ENCODE results near the gene USP21.

The USP21 gene

GRCh38 chr1:161165742-161166668 is 6.7 kb downstream of the USP21 start, which contains the start of gene PPOX:
PPOX (plus strand) TSS chr1:161166426; CDS start chr1:161166848, 422 bp downstream.
- no peaks in the 10 kb centered on the region for H3K9me3 ChIP-seq (ENCODE audit: control insufficient read depth in 2 of 2, low read length in 2 of 2)
- H3K36me3 ChIP-seq (ENCODE audit: control insufficient read depth in 2 of 2, insufficient read depth in 2 of 2, low read length in 2 of 2), result peaks cover 16 to 19% of the 10 kb centered on the region in 2 donors
- peaks cover 18 to 22% of the 10 kb centered on the region in 2 donors for H3K4me1 ChIP-seq (ENCODE audit: control insufficient read depth in 2 of 2, insufficient read depth in 2 of 2, low read length in 2 of 2)
- H3K27ac ChIP-seq (ENCODE audit: low read depth in 2 of 2, low read length in 2 of 2), result peak within 1 kb of the TSS; percentile 89 to 93
- H3K9ac ChIP-seq (ENCODE audit: low read depth in 1 of 2, low read length in 2 of 2), result peak within 1 kb of the TSS; percentile 78 to 83
- H3K4me3 ChIP-seq (ENCODE audit: low read length in 2 of 2), result peak within 1 kb of the TSS; percentile 95 to 96
- H3K27me3 ChIP-seq (ENCODE audit: control insufficient read depth in 2 of 2, insufficient read depth in 2 of 2, low read length in 2 of 2), result no peaks in the 10 kb centered on the region

GRCh38 chr1:161166669-161167548 is 7.6 kb downstream of the USP21 start:
- H3K9ac ChIP-seq (ENCODE audit: low read depth in 1 of 2, low read length in 2 of 2), result peak overlapping the region; percentile 77 to 78
- no peaks in the 10 kb centered on the region for H3K9me3 ChIP-seq (ENCODE audit: control insufficient read depth in 2 of 2, low read length in 2 of 2)
- peak overlapping the region; percentile 51 to 93 for H3K27ac ChIP-seq (ENCODE audit: low read depth in 2 of 2, low read length in 2 of 2)
- H3K4me3 ChIP-seq (ENCODE audit: low read length in 2 of 2), result peak overlapping the region; percentile 95 to 96
- H3K27me3 ChIP-seq (ENCODE audit: control insufficient read depth in 2 of 2, insufficient read depth in 2 of 2, low read length in 2 of 2), result no peaks in the 10 kb centered on the region
- peaks cover 14 to 20% of the 10 kb centered on the region in 2 donors for H3K4me1 ChIP-seq (ENCODE audit: control insufficient read depth in 2 of 2, insufficient read depth in 2 of 2, low read length in 2 of 2)
- H3K36me3 ChIP-seq (ENCODE audit: control insufficient read depth in 2 of 2, insufficient read depth in 2 of 2, low read length in 2 of 2), result peaks cover 20 to 25% of the 10 kb centered on the region in 2 donors

GRCh38 chr1:161168906-161169305 is 9.6 kb downstream of the USP21 start:
- Histone ChIP-seq H3K27me3 (ENCODE audit: control insufficient read depth in 2 of 2, insufficient read depth in 2 of 2, low read length in 2 of 2) (no peaks in the 10 kb centered on the region), H3K9me3 (ENCODE audit: control insufficient read depth in 2 of 2, low read length in 2 of 2) (no peaks in the 10 kb centered on the region), H3K36me3 (ENCODE audit: control insufficient read depth in 2 of 2, insufficient read depth in 2 of 2, low read length in 2 of 2) (peaks cover 24 to 32% of the 10 kb centered on the region in 2 donors), H3K27ac (ENCODE audit: low read depth in 2 of 2, low read length in 2 of 2) (no peak overlapping the region), H3K9ac (ENCODE audit: low read depth in 1 of 2, low read length in 2 of 2) (no peak overlapping the region), H3K4me1 (ENCODE audit: control insufficient read depth in 2 of 2, insufficient read depth in 2 of 2, low read length in 2 of 2) (peaks cover 14 to 20% of the 10 kb centered on the region in 2 donors), H3K4me3 (ENCODE audit: low read length in 2 of 2) (no peak overlapping the region)

- H3K4me1 ChIP-seq (ENCODE audit: control insufficient read depth in 2 of 2, insufficient read depth in 2 of 2, low read length in 2 of 2), result peaks cover 10 to 13% of the 10 kb centered on the region in 2 donors
These were observed 11.9 kb downstream of the USP21 start for GRCh38 chr1:161171191-161171590.

DNA sequence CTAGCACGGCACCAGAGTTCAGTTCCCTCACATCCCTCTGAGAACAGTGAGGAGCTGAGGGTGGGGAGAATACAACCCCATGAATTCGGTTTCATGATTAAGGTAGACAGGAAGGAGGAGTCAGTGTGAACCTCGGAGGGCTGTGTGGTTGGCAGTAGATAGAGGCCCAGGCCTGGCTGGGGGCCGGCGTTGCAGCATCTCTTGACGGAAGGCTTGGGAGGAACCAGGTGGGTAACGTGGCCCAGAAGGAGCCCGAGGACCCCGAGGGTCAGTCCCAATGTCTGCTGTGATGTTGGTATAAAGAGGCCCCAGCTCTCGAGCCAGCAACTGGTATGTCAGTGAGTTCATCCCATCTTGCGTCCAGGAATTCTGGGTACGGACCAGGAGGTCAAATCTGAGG is 12.4 kb downstream of the USP21 start:
- H3K27ac ChIP-seq (ENCODE audit: low read depth in 2 of 2, low read length in 2 of 2), result no peak overlapping the region
- H3K36me3 ChIP-seq (ENCODE audit: control insufficient read depth in 2 of 2, insufficient read depth in 2 of 2, low read length in 2 of 2), result peaks cover 24 to 39% of the 10 kb centered on the region in 2 donors

More at GRCh38 chr1:161171191-161171590, 11.9 kb downstream of the USP21 start:
- no peaks in the 10 kb centered on the region for H3K27me3 ChIP-seq (ENCODE audit: control insufficient read depth in 2 of 2, insufficient read depth in 2 of 2, low read length in 2 of 2)
- no peaks in the 10 kb centered on the region for H3K9me3 ChIP-seq (ENCODE audit: control insufficient read depth in 2 of 2, low read length in 2 of 2)
- no peak overlapping the region for H3K4me3 ChIP-seq (ENCODE audit: low read length in 2 of 2)
- no peak overlapping the region for H3K27ac ChIP-seq (ENCODE audit: low read depth in 2 of 2, low read length in 2 of 2)
- no peak overlapping the region for H3K9ac ChIP-seq (ENCODE audit: low read depth in 1 of 2, low read length in 2 of 2)
- peaks cover 24 to 39% of the 10 kb centered on the region in 2 donors for H3K36me3 ChIP-seq (ENCODE audit: control insufficient read depth in 2 of 2, insufficient read depth in 2 of 2, low read length in 2 of 2)

GRCh38 chr1:161172349-161172748 is 13.0 kb downstream of the USP21 start:
- no peak overlapping the region for H3K4me3 ChIP-seq (ENCODE audit: low read length in 2 of 2)
- peaks cover 8 to 10% of the 10 kb centered on the region in 2 donors for H3K4me1 ChIP-seq (ENCODE audit: control insufficient read depth in 2 of 2, insufficient read depth in 2 of 2, low read length in 2 of 2)
- H3K27ac ChIP-seq (ENCODE audit: low read depth in 2 of 2, low read length in 2 of 2), result no peak overlapping the region
- H3K36me3 ChIP-seq (ENCODE audit: control insufficient read depth in 2 of 2, insufficient read depth in 2 of 2, low read length in 2 of 2), result peaks cover 24 to 39% of the 10 kb centered on the region in 2 donors
- H3K9ac ChIP-seq (ENCODE audit: low read depth in 1 of 2, low read length in 2 of 2), result no peak overlapping the region
- H3K9me3 ChIP-seq (ENCODE audit: control insufficient read depth in 2 of 2, low read length in 2 of 2), result no peaks in the 10 kb centered on the region
- H3K27me3 ChIP-seq (ENCODE audit: control insufficient read depth in 2 of 2, insufficient read depth in 2 of 2, low read length in 2 of 2), result no peaks in the 10 kb centered on the region

More for the DNA sequence above, 12.4 kb downstream of the USP21 start:
- Histone ChIP-seq H3K4me1 (ENCODE audit: control insufficient read depth in 2 of 2, insufficient read depth in 2 of 2, low read length in 2 of 2) (peaks cover 13 to 15% of the 10 kb centered on the region in 2 donors), H3K27me3 (ENCODE audit: control insufficient read depth in 2 of 2, insufficient read depth in 2 of 2, low read length in 2 of 2) (no peaks in the 10 kb centered on the region), H3K9ac (ENCODE audit: low read depth in 1 of 2, low read length in 2 of 2) (no peak overlapping the region), H3K9me3 (ENCODE audit: control insufficient read depth in 2 of 2, low read length in 2 of 2) (no peaks in the 10 kb centered on the region), H3K4me3 (ENCODE audit: low read length in 2 of 2) (no peak overlapping the region)

DNA sequence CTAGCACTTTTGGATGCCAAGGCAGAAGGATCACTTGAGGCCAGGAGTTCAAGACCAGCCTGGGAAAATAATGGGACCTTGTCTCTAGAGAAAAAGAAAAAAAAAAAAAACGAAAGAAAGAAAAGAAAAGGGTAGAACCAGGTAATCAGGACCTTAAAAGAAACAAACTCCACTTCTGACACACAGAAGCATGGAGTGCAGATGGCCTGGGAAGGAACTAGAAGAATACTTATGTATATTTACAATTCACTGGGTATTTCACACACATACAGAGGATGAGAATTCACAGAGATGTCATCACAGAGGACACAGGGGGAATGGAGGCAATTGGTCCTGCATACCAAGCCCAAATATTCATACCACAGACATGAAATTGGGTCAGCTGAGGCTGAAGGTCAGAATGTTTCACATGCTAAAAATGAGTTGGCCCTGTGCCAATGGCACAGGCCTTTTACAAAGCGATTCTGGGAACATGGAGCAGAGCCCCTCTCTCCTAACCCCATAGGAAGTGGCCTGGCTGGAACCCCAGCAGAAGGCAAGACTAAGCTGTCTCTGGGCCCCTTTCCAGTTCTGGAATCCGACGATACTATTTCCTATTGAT is 13.6 kb downstream of the USP21 start:
- H3K4me1 ChIP-seq (ENCODE audit: control insufficient read depth in 2 of 2, insufficient read depth in 2 of 2, low read length in 2 of 2), result peaks cover 10 to 13% of the 10 kb centered on the region in 2 donors

DNA sequence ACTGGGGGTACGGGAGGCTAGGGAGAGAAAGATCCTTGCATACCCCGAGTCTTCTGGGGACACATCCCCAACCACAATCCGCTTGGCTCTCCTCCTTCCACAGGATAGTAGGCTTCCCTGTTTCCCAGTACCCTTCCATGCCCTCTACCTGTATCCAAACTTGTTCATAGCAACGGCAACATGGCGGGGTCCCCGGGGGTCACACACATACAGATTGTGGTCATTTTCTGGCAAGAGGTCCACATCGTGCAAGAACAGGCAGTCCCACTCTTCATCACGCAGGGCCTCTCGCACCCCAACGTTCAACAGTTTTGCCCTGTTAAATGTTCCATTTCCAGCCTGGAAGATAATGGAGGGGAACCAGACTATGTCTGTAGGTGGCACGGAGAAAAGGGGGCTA is 14.4 kb downstream of the USP21 start:
- H3K27ac ChIP-seq (ENCODE audit: low read depth in 2 of 2, low read length in 2 of 2), result no peak overlapping the region
- peaks cover 24 to 39% of the 10 kb centered on the region in 2 donors for H3K36me3 ChIP-seq (ENCODE audit: control insufficient read depth in 2 of 2, insufficient read depth in 2 of 2, low read length in 2 of 2)
- H3K4me1 ChIP-seq (ENCODE audit: control insufficient read depth in 2 of 2, insufficient read depth in 2 of 2, low read length in 2 of 2), result peaks cover 10 to 13% of the 10 kb centered on the region in 2 donors
- H3K9me3 ChIP-seq (ENCODE audit: control insufficient read depth in 2 of 2, low read length in 2 of 2), result no peaks in the 10 kb centered on the region
- H3K9ac ChIP-seq (ENCODE audit: low read depth in 1 of 2, low read length in 2 of 2), result no peak overlapping the region
- no peaks in the 10 kb centered on the region for H3K27me3 ChIP-seq (ENCODE audit: control insufficient read depth in 2 of 2, insufficient read depth in 2 of 2, low read length in 2 of 2)
- H3K4me3 ChIP-seq (ENCODE audit: low read length in 2 of 2), result no peak overlapping the region

More for the DNA sequence above, 13.6 kb downstream of the USP21 start:
- Histone ChIP-seq H3K4me3 (ENCODE audit: low read length in 2 of 2) (no peak overlapping the region), H3K9ac (ENCODE audit: low read depth in 1 of 2, low read length in 2 of 2) (no peak overlapping the region), H3K27me3 (ENCODE audit: control insufficient read depth in 2 of 2, insufficient read depth in 2 of 2, low read length in 2 of 2) (no peaks in the 10 kb centered on the region), H3K9me3 (ENCODE audit: control insufficient read depth in 2 of 2, low read length in 2 of 2) (no peaks in the 10 kb centered on the region), H3K27ac (ENCODE audit: low read depth in 2 of 2, low read length in 2 of 2) (no peak overlapping the region), H3K36me3 (ENCODE audit: control insufficient read depth in 2 of 2, insufficient read depth in 2 of 2, low read length in 2 of 2) (peaks cover 24 to 39% of the 10 kb centered on the region in 2 donors)

GRCh38 chr1:161174911-161175310 is 15.6 kb downstream of the USP21 start:
- Histone ChIP-seq H3K36me3 (ENCODE audit: control insufficient read depth in 2 of 2, insufficient read depth in 2 of 2, low read length in 2 of 2) (peaks cover 24 to 39% of the 10 kb centered on the region in 2 donors), H3K27me3 (ENCODE audit: control insufficient read depth in 2 of 2, insufficient read depth in 2 of 2, low read length in 2 of 2) (no peaks in the 10 kb centered on the region), H3K4me3 (ENCODE audit: low read length in 2 of 2) (no peak overlapping the region), H3K4me1 (ENCODE audit: control insufficient read depth in 2 of 2, insufficient read depth in 2 of 2, low read length in 2 of 2) (peaks cover 10 to 13% of the 10 kb centered on the region in 2 donors), H3K9me3 (ENCODE audit: control insufficient read depth in 2 of 2, low read length in 2 of 2) (no peaks in the 10 kb centered on the region), H3K9ac (ENCODE audit: low read depth in 1 of 2, low read length in 2 of 2) (no peak overlapping the region), H3K27ac (ENCODE audit: low read depth in 2 of 2, low read length in 2 of 2) (peak overlapping the region in 1 of 2 donors; percentile 91)

Data from mucosa of rectum (tissue), 2 donors.